NCI-H1436 (cell line): ENCODE results near the gene TWNK.

Source experiments
- DNase-seq: peaks from one replicate; lab custom pipeline; 2025; lab: John Stamatoyannopoulos, UW

TWNK gene

GRCh38 chr10:100986952-100987684 is at the start of gene TWNK, which contains the start of gene MRPL43:
Gene TWNK, plus strand, starts transcription at chr10:100987543. Its CDS starts 668 bp downstream, at chr10:100988211.
Gene MRPL43, minus strand, starts transcription at chr10:100987497. Its CDS starts 54 bp downstream, at chr10:100987443.
- peak; percentile 67 for DNase-seq

DNA sequence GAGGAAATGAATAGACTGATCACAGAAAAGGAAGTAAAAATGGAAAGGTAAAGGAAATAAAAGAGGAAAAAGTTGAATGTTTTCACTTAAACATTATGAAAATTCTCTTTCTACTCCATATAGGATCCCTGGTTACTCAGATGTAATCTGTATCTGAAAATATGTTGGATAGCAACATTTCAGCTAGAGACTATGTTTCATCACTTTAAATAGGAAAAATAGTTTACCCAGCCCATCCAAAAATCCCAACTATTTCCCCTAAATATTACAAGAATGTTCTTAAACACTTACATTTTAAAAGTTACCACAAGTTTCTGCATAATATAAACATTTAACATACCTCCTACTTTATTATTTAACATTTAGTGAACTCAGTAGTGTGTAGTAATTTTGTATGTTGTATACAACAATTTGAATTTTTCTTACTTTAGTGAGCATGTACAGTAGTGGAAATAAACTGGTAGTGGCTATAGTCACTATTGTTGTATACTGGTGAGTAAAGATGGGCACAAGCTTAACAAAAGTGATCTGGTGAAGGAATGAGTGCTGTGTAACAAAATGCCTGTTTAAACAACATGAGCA is 47.5 kb upstream of the TWNK start:
- DNase-seq = no peak

- no peak for DNase-seq
These were observed 45.1 kb upstream of the TWNK start for GRCh38 chr10:100942229-100942628.

GRCh38 chr10:100943508-100943907 is 43.8 kb upstream of the TWNK start:
- no peak for DNase-seq

- DNase-seq = no peak
These were observed 41.6 kb upstream of the TWNK start for GRCh38 chr10:100945754-100946153.

- DNase-seq = no peak
These were observed 38.4 kb upstream of the TWNK start for GRCh38 chr10:100948916-100949315.

GRCh38 chr10:100960251-100960650 is 27.1 kb upstream of the TWNK start:
- DNase-seq = no peak

DNA sequence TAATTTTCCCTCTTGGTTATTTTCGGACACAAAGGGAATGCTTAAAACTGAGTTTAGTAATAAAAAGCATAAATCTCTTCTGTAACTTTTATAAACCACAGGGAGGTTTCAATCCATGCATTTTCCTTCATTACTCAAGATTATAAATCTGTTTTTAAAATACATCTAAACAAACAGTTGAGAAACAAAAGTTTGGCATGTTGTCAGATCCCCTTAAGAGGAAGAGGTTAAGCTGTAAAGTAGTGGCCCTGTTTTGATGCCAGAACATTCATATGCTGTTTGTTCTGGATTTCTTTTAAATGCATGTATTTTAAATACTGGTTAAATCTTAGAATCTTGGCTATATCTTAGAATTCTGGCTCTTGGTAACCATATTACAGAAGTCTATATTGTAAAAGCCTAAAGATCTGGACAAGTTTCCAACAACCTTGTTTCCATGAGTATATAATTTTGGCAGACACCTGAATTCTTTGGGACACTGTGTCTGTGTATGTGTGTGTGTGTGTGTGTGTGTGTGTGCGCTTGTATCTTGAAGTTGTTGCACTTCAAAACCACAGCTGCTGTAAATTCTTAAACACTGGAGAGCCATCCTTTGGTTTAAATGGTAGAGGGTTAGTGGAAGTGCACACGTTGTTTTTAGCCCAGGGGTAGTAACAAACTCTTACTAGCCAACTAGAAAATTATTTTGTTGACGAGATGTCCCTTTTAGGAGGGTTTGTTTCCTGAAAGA is 24.8 kb upstream of the TWNK start:
- no peak for DNase-seq

DNA sequence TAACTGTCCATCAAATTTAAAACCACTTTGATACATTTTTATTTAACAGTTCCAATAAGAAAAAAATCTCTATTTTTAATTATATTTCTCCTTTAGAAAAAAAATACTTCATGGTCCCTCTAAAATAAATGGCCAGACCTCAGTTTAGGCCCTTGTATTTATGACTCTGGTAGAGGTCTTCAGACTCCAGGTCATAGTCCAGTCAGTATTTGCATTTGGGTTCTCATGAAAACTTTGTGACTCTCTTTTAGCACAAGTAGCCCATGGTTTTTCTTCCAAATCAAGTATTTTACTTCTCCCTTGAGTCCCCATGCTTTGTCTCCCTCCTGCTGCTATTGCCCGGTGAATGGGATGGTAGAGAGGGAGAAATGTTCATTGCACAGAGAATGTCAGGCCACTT is 23.5 kb upstream of the TWNK start:
- no peak for DNase-seq

GRCh38 chr10:100965820-100966219 is 21.5 kb upstream of the TWNK start:
- no peak for DNase-seq

DNA sequence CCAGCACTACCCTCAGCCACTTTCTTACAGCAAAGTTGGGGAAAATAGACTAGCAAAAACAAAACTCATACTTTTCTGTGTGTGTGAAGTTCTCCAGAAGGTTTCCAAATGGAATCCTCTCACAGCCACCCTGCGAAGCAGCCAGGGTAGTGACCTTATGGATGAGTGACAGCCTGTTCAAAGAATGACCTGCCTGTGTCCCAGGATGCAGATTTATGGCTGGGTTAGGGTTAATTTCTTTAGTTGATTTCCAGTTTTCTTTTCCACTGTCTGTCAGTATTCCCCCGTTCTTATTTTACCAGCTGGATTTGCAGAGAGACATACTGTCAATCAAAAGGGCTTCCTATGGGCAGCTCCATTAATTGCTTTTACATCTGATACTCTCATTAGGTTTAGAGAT is 20.5 kb upstream of the TWNK start:
- DNase-seq = no peak

DNA sequence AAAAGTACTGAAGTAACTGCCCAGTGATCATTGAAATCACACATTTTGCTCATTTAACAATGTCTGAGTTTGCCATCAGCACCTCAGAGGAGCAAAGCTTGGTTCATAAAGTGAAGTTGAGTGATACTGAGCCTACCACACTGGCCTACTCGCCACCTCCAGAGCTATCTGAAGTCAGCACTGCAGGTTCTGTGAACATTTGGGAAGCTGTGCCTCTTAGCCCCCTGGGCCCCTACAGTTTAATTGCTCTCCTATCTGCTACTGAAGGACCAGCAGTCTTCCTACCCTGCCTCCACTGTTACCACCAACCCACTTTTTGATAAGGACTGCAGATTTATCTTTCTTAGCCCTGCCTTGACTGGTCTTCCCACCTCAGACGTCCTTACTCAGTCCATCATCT is 20.0 kb upstream of the TWNK start:
- DNase-seq = no peak

GRCh38 chr10:100968062-100968736 is 19.1 kb upstream of the TWNK start:
- no peak for DNase-seq

DNA sequence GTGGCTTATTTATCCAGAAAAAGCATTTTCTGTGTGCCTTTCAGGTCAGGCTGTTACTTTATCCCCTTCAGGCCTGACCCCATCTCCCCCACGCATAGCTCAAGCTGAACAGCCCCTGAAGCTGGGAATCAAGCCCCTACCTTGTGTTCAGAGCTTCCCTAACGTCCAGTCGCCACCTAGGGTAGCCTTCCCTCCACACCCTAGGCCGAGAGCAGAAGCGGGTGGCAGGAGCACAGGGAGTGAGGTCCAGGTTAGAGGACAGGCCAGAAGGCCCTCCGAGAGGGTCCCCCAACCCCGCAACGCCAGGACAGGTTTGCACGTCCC is 18.5 kb upstream of the TWNK start:
- no peak for DNase-seq

- peak; percentile 58 for DNase-seq
These were observed 17.9 kb upstream of the TWNK start, which contains the start of gene SEMA4G for GRCh38 chr10:100969187-100970075. Gene SEMA4G, plus strand, starts transcription at chr10:100969504. Its CDS starts 3,409 bp downstream, at chr10:100972913.

DNA sequence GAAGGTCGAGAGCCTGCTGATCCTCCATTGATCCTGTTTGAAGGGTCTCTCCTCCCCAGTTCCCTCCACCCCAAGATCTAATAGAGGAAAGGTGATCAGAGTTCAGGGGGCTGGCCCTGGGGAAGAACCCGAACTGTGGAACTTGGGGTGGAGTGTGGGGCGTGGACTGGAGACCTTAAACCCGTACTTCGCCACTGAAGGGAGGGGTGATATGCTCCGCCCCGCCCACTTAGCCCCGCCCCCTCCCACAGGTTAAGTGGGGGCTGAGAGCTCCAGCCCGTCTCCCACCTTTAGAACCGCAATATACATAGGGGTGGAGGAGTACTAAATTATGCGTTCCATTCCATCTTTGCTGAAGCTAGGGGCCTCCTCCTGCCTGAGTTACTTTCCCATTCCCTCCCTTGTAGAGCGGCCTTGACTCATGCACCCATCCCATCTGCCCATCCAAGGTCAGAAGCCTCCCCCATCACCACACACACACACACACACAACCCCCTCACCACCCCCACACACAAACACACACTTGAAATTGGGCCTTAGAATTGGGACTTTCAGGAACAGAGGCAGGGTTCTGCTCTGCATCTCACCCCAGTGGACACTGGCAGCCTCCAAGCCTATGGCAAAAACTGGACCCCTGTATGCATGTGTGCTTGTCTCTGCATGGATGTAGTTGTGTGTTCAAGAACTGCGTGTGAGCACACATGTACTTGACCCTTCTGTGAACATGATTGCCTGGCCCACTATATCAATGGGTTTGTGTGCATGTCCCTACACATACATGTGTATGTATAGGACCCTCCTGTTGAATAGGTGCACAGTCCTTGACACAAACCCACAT is 17.0 kb upstream of the TWNK start:
- DNase-seq = no peak

GRCh38 chr10:100970914-100971811 is 16.2 kb upstream of the TWNK start:
- no peak for DNase-seq

- no peak for DNase-seq
These were observed 15.0 kb upstream of the TWNK start for GRCh38 chr10:100972115-100972903.
